GM12892 (cell line): Measurements from ENCODE around the gene KIFAP3.

Experiments
- POLR2A ChIP-seq: IDR thresholded peaks from 2 replicates; pipeline ENCODE4 v1.6.1; 2011; ENCODE audit warnings: low read depth, low read length, control low read depth
- POLR2AphosphoS5 ChIP-seq: IDR thresholded peaks from 2 replicates; pipeline ENCODE4 v1.6.1; 2011; ENCODE audit warnings: low read depth, low read length, control low read depth

DNA sequence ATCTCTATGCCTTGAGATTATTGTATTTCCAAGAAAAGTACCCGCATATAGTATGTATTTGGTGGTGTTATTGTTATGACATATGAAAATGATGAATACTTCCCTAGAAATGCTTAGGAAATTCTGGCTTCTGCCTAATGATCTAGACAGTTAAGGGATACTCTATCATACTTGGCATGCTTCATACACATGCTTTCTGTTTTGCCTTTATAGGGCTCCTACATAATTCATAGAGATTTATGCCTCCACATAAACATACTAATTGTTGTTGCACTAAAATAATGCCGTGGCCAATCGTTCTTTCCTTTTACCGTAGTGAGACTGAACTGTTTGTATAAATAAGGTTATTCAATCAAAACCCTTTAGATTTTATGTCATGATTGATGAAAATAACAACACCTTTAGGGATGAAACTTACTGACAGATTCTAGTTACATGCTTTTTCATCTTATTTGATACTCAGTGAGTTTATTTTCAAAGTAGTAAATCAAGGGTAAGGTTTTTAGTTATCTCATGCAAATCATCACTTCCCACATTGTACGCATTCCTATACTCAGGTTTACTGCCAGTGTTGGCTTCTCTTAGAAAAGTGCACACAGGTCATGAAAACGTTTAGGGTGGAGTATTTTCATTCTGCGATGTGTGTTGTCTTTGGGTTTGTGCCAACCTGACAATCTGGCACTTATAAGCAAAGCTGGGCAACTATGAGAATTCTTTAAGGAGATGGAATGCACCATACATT, 140.3 kb downstream of the KIFAP3 start:
- TF ChIP-seq POLR2A (no peak), POLR2AphosphoS5 (no peak)
